ENCODE results near the gene PIEZO2. TPM values are rescaled to one million over a fixed set of nuclear protein-coding genes. Genes with fewer than 3 reads are reported as not detected.

PIEZO2 gene
- total RNA-seq, 4 donors from 2014 or later: 2.1 to 7.4 (median 2.5) TPM; not detected in 1

DNA sequence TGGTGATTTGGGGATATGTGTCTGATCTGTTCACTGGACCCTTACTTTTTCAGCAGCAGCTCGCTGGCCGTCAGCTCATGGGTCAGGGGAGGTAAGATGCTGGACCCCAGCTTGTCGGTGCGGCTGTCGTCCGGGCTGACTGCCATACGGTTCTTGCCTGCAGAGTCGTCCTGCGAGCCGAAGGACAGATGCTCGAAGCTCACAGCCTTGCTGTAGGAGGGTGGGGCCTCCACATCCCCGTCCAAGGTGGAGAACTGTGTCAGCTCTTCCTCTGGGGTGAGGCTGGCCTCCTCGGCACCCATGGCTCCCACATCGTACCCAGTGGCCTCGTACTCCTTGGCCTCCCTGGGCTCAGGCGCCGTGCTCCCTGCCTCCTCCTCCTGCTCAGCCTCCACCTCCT is 444.1 kb downstream of the PIEZO2 start:
- no peaks in the 10 kb centered on the region for H3K36me3 ChIP-seq
- H3K4me3 ChIP-seq: no peak overlapping the region
- TF ChIP-seq, protein P1, sequence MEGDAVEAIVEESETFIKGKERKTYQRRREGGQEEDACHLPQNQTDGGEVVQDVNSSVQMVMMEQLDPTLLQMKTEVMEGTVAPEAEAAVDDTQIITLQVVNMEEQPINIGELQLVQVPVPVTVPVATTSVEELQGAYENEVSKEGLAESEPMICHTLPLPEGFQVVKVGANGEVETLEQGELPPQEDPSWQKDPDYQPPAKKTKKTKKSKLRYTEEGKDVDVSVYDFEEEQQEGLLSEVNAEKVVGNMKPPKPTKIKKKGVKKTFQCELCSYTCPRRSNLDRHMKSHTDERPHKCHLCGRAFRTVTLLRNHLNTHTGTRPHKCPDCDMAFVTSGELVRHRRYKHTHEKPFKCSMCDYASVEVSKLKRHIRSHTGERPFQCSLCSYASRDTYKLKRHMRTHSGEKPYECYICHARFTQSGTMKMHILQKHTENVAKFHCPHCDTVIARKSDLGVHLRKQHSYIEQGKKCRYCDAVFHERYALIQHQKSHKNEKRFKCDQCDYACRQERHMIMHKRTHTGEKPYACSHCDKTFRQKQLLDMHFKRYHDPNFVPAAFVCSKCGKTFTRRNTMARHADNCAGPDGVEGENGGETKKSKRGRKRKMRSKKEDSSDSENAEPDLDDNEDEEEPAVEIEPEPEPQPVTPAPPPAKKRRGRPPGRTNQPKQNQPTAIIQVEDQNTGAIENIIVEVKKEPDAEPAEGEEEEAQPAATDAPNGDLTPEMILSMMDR (IDR thresholded peaks at IDR 0.05): no peak
- no peak for TF ChIP-seq POLR2A (IDR thresholded peaks at IDR 0.05)
- WGBS, 2 donors: 73 to 94% methylated on average over 5 to 9 of the region's 17 CpGs
- H3K9me3 ChIP-seq: no peaks in the 10 kb centered on the region
- DNase-seq: no peak
- no peaks in the 10 kb centered on the region for H3K27me3 ChIP-seq
- H3K4me1 ChIP-seq: no peaks in the 10 kb centered on the region
- no peak overlapping the region for H3K27ac ChIP-seq
- intact Hi-C loops (cut with DNase I): no loop called here

DNA sequence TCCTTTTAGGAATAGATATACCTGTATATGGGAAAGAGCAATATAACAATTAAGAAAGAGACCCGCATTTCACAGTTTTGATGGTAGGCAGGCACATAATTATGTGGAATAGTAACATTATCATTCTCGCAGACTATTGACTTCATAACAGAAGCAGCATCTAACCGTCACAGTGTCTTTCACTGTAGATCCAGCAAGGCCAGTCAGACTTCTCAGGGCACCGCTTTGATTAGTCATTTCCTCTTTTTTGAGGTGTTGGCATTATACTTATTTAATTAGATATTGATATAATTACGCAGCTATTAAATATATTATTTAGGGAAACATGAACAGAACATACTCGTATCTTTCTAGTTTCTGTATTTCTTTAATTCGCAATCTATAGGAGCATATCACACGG is 447.2 kb downstream of the PIEZO2 start:
- H3K36me3 ChIP-seq: no peaks in the 10 kb centered on the region
- H3K27me3 ChIP-seq: no peaks in the 10 kb centered on the region
- TF ChIP-seq POLR2A (IDR thresholded peaks at IDR 0.05): no peak
- TF ChIP-seq, protein P1 (IDR thresholded peaks at IDR 0.05): no peak
- no peak overlapping the region for H3K27ac ChIP-seq
- intact Hi-C loops (cut with DNase I): no loop called here
- no peaks in the 10 kb centered on the region for H3K9me3 ChIP-seq
- no peak overlapping the region for H3K4me3 ChIP-seq
- H3K4me1 ChIP-seq: no peaks in the 10 kb centered on the region
- no peak for DNase-seq
- 70 to 90% methylated on average over 8 of the region's 8 CpGs for WGBS, 2 donors

DNA sequence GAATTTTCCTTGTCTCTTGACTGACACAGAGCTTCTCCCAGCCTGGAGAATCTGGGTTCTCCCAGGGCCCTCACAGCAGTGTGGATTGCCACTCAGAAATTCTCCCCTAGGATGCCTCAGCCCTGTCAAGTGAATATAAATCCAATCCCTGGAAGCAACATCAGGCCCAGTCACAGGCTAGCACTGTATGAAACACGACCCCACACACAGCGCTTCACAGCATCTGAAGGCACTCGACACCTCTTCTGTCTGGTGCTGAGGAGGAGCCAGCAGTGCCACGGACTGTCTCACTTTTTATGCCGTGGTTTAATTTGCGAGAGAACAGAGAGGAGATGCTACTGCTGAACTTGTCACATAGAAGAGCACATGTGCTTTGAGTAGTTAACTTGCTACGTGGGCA is 459.0 kb downstream of the PIEZO2 start:
- intact Hi-C loops (cut with DNase I): loop anchor here (10.0 kb wide), 1 partner anchor 64 kb away; no protein-coding TSS in a partner anchor
- Histone ChIP-seq H3K4me3 (no peak overlapping the region), H3K36me3 (no peaks in the 10 kb centered on the region), H3K27me3 (no peaks in the 10 kb centered on the region), H3K27ac (no peak overlapping the region), H3K4me1 (no peaks in the 10 kb centered on the region), H3K9me3 (no peaks in the 10 kb centered on the region)
- no peak for DNase-seq
- 73% methylated on average over 7 of the region's 7 CpGs for WGBS, 2 donors
- TF ChIP-seq POLR2A (IDR thresholded peaks at IDR 0.05): no peak
- TF ChIP-seq, protein P1 (IDR thresholded peaks at IDR 0.05): no peak

DNA sequence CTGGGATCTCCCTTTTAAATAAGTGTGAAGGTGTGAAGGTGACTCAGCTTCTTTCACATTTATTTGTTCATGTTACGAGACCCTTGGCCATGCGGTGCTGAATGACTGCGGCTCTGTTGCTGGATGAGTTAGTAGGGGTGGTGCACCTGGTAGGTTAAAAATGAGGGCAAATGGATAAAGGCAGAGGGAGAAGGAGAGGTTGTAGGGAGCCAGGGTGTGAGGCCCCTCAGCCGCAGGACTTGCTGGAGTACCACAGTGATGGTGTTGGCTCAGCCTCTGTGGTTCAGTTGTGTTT is 459.4 kb downstream of the PIEZO2 start:
- intact Hi-C loops (cut with DNase I): loop anchor here (10.0 kb wide), 1 partner anchor 65 kb away; no protein-coding TSS in a partner anchor
- H3K4me1 ChIP-seq: no peaks in the 10 kb centered on the region
- no peak overlapping the region for H3K4me3 ChIP-seq
- no peak for TF ChIP-seq POLR2A (IDR thresholded peaks at IDR 0.05)
- TF ChIP-seq, protein P1 (IDR thresholded peaks at IDR 0.05): no peak
- H3K27me3 ChIP-seq: no peaks in the 10 kb centered on the region
- no peaks in the 10 kb centered on the region for H3K36me3 ChIP-seq
- WGBS, 2 donors: 81 to 85% methylated on average over 2 to 4 of the region's 4 CpGs
- H3K27ac ChIP-seq: no peak overlapping the region
- no peak for DNase-seq
- H3K9me3 ChIP-seq: no peaks in the 10 kb centered on the region

DNA sequence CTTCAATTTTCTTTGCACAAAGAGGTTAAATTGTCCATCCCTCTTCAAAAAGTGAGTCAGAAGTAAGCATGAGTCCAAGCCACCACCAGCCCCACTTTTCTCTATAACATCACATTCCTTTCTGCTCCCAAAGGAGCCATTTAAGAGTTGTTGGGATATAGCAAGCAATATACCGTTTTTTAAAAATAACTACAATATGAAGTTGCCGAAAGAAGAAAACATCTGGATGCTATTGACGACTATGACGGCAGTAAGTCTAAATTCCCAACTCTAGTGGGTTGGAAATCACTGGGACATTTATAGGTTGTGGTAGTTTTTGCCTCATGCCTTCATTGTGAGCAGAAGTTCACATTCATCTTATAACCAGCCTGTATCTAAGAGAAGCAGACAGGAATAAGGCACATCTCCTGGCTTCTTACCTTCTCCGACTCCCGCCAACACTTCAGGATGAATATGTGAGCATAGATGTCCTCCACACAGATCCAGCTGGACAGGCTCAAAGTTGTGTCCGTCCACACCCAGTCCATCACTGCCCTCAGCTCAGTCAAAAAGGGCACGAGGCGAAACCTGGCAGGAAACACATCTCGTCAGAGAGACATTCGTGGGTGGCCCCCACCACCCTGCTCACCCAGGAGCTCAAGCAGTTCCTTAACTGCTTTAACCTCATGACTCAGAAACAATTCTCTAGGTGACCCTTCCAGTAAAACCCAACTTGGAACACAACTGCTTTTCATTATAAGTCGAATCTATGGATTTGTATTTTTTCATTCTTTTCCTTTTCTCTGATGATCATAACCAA is 459.9 kb downstream of the PIEZO2 start:
- no peak overlapping the region for H3K27ac ChIP-seq
- no peak for DNase-seq
- H3K36me3 ChIP-seq: no peaks in the 10 kb centered on the region
- H3K4me1 ChIP-seq: no peaks in the 10 kb centered on the region
- TF ChIP-seq, protein P1 (IDR thresholded peaks at IDR 0.05): no peak
- TF ChIP-seq POLR2A (IDR thresholded peaks at IDR 0.05): no peak
- WGBS, 2 donors: 72 to 78% methylated on average over 10 to 12 of the region's 12 CpGs
- H3K27me3 ChIP-seq: no peaks in the 10 kb centered on the region
- intact Hi-C loops (cut with DNase I): loop anchor here (10.0 kb wide), 1 partner anchor 65 kb away; no protein-coding TSS in a partner anchor
- H3K9me3 ChIP-seq: no peaks in the 10 kb centered on the region
- H3K4me3 ChIP-seq: no peak overlapping the region

Measured in esophagus squamous epithelium (tissue), 5 donors.